Prostate gland (tissue), 2 donors: Measurements from ENCODE around the gene BIRC5.

ENCODE experiments used
- POLR2A ChIP-seq: fragments of 450-650 bp; IDR thresholded peaks from one replicate; pipeline ENCODE4 v1.6.1; 2016; ENCODE audit warnings: antibody characterized with exemption, mild to moderate bottlenecking
- POLR2AphosphoS5 ChIP-seq: sonication (generic); formaldehyde crosslinking; IDR thresholded peaks from one replicate; pipeline ENCODE4 v1.6.1; 2017; ENCODE audit warnings: antibody characterized with exemption
- TF ChIP-seq, protein P1 (sequence below), 4 experiments: fragments of 200-600 bp in 2 of 4; fragments of 450-650 bp in 2 of 4; sonication (generic) in 2 of 4; IDR thresholded peaks; 1 replicate in 3 of 4; 2 replicates in 1 of 4; pipeline ENCODE4 v1.5.1; 2016 to 2019; ENCODE audit warnings: antibody characterized with exemption in 4 of 4, mild to moderate bottlenecking in 2 of 4, moderate library complexity in 2 of 4

DNA sequence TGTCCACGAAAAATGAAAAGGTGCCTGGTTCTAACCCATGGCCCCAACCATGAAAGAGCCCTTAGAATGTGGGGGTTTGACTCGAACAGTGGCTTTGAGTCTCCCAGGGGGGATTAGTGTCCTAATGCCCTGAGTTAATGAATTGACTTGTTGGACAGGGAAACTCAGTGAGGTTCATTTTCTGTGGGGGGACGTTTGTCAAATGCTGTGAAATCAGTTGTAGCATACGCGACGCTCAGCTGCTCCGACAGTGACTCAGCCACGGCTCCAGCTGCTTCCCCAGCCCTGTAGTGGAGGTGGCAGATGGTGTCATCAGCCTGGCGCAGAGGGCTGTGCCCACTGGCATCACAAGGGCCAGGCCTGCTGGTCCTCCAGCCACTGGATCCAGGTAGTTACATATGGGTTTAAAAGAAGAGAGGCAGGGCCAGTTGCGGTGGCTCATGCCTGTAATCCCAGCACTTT, 13.4 kb downstream of the BIRC5 start:
- TF ChIP-seq POLR2A (no peak), POLR2AphosphoS5 (no peak)
- TF ChIP-seq, protein P1, sequence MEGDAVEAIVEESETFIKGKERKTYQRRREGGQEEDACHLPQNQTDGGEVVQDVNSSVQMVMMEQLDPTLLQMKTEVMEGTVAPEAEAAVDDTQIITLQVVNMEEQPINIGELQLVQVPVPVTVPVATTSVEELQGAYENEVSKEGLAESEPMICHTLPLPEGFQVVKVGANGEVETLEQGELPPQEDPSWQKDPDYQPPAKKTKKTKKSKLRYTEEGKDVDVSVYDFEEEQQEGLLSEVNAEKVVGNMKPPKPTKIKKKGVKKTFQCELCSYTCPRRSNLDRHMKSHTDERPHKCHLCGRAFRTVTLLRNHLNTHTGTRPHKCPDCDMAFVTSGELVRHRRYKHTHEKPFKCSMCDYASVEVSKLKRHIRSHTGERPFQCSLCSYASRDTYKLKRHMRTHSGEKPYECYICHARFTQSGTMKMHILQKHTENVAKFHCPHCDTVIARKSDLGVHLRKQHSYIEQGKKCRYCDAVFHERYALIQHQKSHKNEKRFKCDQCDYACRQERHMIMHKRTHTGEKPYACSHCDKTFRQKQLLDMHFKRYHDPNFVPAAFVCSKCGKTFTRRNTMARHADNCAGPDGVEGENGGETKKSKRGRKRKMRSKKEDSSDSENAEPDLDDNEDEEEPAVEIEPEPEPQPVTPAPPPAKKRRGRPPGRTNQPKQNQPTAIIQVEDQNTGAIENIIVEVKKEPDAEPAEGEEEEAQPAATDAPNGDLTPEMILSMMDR (IDR thresholded peaks at IDR 0.05): no peak
